SJSA1 (cell line): ENCODE measurements around the gene GCM1. TPM values are rescaled to one million over a fixed set of nuclear protein-coding genes. Genes with fewer than 3 reads are reported as not detected.

Source experiments
- DNase-seq, 2 experiments: peaks; one replicate each; pipeline ENCODE4 v3.0.0-alpha.2; 2015 to 2020; ENCODE audit warnings: low spot score in 2 of 2, low read depth in 1 of 2
- H3K27ac ChIP-seq: fragments of 250-450 bp; sonication (Bioruptor Pico); 2 replicates; pipeline ENCODE4 v1.5.1; 2020; ENCODE audit warnings: mild to moderate bottlenecking, moderate library complexity
- H3K27me3 ChIP-seq: fragments of 250-450 bp; sonication (Bioruptor Pico); replicated peaks from 2 replicates; pipeline ENCODE4 v1.5.1; 2020; ENCODE audit warnings: mild to moderate bottlenecking, moderate library complexity
- H3K36me3 ChIP-seq: fragments of 250-450 bp; sonication (Bioruptor Pico); 2 replicates; pipeline ENCODE4 v1.5.1; 2020; ENCODE audit warnings: mild to moderate bottlenecking
- H3K4me1 ChIP-seq: fragments of 250-450 bp; sonication (Bioruptor Pico); replicated peaks from 2 replicates; pipeline ENCODE4 v1.6.1; 2021; ENCODE audit warnings: mild to moderate bottlenecking
- H3K4me3 ChIP-seq: fragments of 250-450 bp; sonication (Bioruptor Pico); 2 replicates; pipeline ENCODE4 v1.5.1; 2020; ENCODE audit warnings: mild to moderate bottlenecking
- H3K9me3 ChIP-seq: fragments of 250-450 bp; sonication (Bioruptor Pico); replicated peaks from 2 replicates; pipeline ENCODE4 v1.5.1; 2020; ENCODE audit warnings: mild to moderate bottlenecking
- total RNA-seq: library from RNA; depleted of rRNA; stranded (reverse); fragments of >200 nt; shearing (Covaris generic); gene quantifications from 2 replicates; pipeline ENCODE4 v1.2.3, GENCODE V29; 2014; rRNA removed

Gene GCM1
- total RNA-seq, 1 experiment from 2014 or later = not detected

- Histone ChIP-seq H3K4me3 (no peak overlapping the region), H3K27me3 (no peaks in the 10 kb centered on the region), H3K9me3 (no peaks in the 10 kb centered on the region), H3K4me1 (no peaks in the 10 kb centered on the region), H3K36me3 (peaks cover 79% of the 10 kb centered on the region), H3K27ac (no peak overlapping the region)
- DNase-seq = no peak
Observed at GRCh38 chr6:53080813-53081212, 67.8 kb downstream of the GCM1 start.

Other genes starting within 250 kb of the GCM1 start
- not detected in 2 replicates for gene GSTA3, start 239.1 kb downstream of the GCM1 start, total RNA-seq
- gene GSTA4, start 153.6 kb downstream of the GCM1 start, total RNA-seq = 25.8 and 46.8 TPM in 2 replicates
- 11.4 and 18.6 TPM in 2 replicates for gene CILK1, start 87.0 kb downstream of the GCM1 start, total RNA-seq
- gene FBXO9, start 83.4 kb downstream of the GCM1 start, total RNA-seq = 39.6 and 44.6 TPM in 2 replicates
- 78.5 and 112 TPM in 2 replicates for gene ELOVL5, start 200.1 kb upstream of the GCM1 start, total RNA-seq